K562 treated with DMSO at 1 percent for 48 hours (cell line): ENCODE results near the gene ATP6V1G2. TPM values are rescaled to one million over a fixed set of nuclear protein-coding genes. Genes with fewer than 3 reads are reported as not detected.

Experiments
- total RNA-seq: library from RNA; unstranded; fragments of 300-600 nt; gene quantifications from 2 replicates; pipeline ENCODE4 v1.2.3, GENCODE V29; 2022; ENCODE audit warnings: low replicate concordance; ENCODE audit errors: extremely low read depth

Gene ATP6V1G2
- total RNA-seq = not detected in 2 replicates

DNA sequence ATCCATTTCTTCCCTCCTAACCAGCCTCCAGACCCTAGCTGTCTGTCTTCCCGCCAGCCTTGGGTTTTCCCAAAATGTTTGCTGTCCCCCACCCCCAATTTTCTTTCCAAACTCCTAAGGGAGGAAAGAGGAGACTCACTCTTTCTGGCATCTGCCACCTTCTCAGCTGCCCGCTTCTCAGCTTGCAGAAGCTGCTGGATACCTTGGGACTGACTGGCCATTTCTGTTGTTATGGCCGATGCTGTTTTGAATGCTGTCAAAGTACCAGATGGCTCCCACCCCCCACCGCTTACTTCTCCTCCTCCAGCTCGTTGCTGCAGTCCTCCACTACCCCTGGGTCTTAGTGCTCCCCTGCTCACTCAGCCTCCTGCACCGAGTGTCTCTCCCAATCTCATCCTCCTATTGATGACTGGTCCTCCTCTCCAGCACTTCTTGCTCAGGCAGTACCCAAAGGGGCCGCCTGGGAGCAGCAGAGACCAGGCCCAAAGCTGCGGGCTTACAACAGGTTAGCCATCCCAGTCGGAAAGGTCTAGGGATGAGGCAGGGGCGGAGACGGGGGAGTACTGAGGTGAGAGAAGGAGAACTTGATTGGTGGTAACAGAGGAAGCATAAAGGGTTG is at the start of gene ATP6V1G2:
Gene ATP6V1G2 (minus strand): TSS at position 270 of the 619 bp plus-strand sequence. CDS start 49 bp downstream, at position 221.

DNA sequence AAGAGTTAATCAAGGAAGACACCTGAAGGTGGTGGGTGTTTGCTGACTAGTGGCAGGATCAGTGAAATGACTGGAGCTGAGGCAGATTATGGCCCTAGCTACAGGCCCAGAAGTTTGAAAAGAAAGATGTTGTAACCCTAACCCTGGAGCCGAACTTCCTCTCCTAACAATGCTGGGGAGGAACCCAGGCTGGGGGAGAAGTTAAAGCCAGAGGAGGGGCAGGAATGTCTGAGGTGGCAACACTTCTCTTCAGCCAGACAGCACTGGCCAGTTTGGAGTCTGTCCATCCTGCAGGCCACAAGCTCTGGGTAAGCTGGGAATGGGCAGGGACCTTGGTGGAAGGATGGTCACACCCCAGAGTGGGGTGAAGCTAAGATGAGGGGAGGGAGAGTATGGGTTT is 39.6 kb upstream of the ATP6V1G2 start, which contains the start of gene LST1:
Gene LST1 (plus strand): TSS at position 270 of the 400 bp plus-strand sequence. CDS start 1,023 bp downstream, outside the sequence.

DNA sequence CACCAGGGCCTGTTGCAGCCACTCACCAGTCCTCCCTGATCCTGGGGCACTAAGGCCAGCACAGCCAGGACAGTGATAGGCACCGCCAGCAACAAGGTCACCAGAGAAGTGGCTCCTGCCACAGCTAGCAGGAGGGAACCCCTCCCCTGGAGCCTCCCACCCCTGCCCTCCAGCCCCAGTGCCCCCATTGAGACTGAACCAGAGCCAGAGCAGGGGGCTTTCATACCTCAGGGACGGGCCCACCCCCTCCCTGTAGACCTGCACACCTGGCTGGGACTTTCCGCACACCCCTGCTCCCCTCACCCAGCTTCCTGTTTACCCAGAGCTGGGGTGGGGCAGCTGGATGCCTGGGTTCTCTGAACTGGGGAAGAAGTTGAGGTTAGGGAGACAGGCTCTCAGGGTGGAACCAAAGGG is 35.8 kb upstream of the ATP6V1G2 start, which contains the start of gene LTB:
Gene LTB (minus strand): TSS at position 195 of the 414 bp plus-strand sequence. CDS start 7 bp downstream, at position 188.

DNA sequence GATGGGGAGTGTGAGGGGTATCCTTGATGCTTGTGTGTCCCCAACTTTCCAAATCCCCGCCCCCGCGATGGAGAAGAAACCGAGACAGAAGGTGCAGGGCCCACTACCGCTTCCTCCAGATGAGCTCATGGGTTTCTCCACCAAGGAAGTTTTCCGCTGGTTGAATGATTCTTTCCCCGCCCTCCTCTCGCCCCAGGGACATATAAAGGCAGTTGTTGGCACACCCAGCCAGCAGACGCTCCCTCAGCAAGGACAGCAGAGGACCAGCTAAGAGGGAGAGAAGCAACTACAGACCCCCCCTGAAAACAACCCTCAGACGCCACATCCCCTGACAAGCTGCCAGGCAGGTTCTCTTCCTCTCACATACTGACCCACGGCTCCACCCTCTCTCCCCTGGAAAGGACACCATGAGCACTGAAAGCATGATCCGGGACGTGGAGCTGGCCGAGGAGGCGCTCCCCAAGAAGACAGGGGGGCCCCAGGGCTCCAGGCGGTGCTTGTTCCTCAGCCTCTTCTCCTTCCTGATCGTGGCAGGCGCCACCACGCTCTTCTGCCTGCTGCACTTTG is 29.0 kb upstream of the ATP6V1G2 start, which contains the start of gene TNF:
Gene TNF (plus strand): TSS at position 231 of the 567 bp plus-strand sequence. CDS start 177 bp downstream, at position 408.

DNA sequence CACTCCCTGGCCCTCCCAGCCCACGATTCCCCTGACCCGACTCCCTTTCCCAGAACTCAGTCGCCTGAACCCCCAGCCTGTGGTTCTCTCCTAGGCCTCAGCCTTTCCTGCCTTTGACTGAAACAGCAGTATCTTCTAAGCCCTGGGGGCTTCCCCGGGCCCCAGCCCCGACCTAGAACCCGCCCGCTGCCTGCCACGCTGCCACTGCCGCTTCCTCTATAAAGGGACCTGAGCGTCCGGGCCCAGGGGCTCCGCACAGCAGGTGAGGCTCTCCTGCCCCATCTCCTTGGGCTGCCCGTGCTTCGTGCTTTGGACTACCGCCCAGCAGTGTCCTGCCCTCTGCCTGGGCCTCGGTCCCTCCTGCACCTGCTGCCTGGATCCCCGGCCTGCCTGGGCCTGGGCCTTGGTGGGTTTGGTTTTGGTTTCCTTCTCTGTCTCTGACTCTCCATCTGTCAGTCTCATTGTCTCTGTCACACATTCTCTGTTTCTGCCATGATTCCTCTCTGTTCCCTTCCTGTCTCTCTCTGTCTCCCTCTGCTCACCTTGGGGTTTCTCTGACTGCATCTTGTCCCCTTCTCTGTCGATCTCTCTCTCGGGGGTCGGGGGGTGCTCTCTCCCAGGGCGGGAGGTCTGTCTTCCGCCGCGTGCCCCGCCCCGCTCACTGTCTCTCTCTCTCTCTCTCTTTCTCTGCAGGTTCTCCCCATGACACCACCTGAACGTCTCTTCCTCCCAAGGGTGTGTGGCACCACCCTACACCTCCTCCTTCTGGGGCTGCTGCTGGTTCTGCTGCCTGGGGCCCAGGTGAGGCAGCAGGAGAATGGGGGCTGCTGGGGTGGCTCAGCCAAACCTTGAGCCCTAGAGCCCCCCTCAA is 25.9 kb upstream of the ATP6V1G2 start, which contains the start of gene LTA:
Gene LTA (plus strand): TSS at position 249 of the 871 bp plus-strand sequence. CDS start 454 bp downstream, at position 703.

DNA sequence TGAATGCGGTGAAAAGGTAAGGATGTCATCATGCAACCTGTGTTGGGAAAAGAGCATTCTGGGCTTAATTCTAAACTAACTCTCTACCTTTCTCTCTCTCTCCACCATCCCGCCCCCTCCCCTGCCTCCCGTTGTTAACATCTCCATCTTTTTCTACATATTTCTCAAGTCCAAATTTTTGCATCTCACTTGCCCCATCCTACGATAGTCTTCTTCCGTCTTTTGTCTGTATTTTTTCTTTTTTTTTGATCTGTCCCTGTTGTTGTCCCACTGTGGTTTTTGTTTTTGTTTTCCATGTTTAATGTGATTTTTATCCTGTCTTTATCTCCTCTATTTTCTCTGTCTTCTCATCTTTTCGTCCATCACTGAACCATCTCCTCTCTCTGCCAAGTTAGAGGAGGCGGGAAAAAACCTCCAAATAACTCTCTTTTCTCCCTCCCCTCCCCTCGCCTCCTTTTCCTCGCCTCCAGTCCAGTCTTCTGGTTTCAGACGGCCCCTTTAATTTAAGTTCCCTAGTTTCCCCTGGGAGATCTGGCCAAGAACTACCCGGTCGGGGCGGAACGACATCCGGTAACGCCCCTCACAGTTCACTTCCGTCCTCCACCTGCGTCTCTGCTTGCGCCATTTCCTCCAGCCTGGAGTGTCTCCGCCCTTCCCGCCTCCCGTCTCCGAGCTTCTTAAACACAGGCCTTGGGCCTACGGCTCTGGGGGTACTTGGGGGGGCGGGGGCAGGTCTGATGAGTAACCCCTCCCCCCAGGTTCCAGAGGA is 734 bp upstream of the ATP6V1G2 start, which contains the start of gene NFKBIL1:
Gene NFKBIL1 (plus strand): TSS at position 651 of the 769 bp plus-strand sequence. CDS start 87 bp downstream, at position 738.

DNA sequence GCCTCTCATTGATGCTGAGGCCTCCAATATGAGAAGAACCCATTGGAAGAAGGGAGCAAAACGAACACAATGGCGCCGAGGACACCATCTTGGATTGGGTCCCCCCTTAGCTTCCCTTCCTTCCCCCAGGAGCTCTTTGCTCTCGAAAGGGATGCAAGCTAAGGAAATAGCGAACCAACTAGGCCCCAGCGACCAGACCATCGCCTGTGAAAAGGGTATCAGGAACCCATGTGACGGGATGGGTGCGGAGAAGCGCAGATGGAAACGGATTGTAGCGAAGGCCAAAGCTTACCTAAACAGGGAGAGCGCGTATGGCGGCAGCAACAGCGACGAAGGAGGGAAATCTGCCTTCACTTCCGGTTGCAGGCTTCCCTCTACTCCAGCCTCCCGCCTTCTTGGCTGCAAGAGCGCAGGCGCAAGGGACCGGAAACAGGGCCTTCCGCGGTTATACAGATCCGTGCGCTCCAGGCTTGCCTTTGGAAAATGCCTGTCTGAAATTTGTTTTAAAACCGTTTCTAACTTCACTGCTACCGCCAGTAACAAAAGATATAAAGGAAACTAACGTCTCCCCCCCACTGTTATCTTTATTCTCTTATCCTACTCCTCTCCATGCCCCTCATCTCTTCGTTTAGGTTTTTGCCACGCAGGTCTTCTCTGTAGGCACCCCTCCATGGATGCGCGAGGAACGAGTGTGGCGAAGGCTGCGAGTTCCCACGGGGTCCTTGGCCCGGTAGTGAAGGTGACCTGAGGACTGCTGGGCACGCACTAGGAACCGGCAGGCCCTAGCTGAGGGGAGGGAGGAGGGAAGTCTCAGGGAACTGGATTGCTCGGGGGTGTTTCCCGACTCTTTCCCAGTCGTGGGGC is 4.5 kb downstream of the ATP6V1G2 start, which contains the start of gene DDX39B:
Gene DDX39B (minus strand): TSS at position 346 of the 864 bp plus-strand sequence. CDS start 1,471 bp downstream, outside the sequence.

DNA sequence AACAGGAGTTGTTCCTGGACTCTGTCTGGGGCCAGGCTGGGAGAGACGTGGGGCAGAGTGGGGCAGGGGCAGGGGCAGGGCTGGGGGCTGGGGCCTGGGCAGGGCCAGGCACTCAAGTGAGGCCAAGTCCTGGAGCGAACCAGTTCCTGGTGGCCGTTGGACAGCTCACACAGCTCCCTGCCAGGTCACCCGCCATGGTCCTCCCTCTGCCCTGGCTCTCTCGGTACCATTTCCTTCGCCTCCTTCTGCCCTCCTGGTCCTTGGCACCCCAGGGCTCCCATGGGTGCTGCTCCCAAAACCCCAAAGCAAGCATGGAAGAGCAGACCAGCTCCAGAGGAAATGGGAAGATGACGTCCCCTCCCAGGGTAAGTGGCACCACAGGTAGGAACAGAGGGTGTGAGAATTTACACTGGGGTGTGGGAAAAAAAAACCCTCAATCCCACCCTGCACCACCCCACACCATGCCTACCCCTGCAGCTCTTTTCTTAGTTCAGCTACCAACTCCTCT is 17.5 kb downstream of the ATP6V1G2 start, which contains the start of gene MCCD1:
Gene MCCD1 (plus strand): TSS at position 142 of the 508 bp plus-strand sequence. CDS start 53 bp downstream, at position 195.

DNA sequence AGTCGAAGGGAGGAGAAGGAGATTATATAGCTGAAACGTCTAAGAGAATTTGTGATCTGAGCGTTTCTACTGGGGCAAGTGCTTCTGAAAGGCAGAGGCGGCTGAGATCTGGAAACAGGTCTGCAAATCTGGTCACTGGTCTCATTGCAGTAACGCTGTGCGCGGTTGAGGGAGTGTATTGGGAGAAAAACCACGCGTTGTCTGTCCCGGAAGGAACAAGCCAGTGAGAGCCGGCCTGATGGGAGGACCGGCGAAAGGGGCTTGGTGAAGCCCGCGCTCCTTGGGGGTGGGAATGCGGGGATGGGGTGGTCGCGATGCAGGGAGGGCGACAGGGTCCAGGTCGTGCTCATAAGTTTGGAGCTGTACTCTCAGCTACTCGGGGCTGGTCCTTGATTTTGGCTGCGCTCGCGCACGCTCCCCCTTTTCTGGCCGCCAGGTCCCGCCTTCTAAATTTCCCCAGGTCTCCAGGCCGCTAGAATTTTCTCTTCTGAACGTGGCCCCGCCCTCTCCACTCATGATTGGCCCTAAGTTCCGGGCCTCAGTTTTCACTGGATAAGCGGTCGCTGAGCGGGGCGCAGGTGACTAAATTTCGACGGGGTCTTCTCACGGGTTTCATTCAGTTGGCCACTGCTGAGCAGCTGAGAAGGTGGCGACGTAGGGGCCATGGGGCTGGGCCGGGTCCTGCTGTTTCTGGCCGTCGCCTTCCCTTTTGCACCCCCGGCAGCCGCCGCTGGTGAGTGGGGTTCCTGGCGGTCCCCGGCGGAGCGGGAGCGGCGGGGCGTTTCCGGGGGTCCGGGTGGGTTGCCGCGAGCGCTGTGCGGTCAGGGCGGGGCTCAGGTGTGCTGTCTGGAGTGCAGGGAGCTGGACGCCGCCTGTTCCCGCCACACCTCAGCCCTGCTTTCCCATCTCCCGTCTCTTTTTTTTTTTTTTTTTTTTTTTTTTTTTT is 48.6 kb downstream of the ATP6V1G2 start, which contains the start of gene MICB:
Gene MICB (plus strand): TSS at position 615 of the 946 bp plus-strand sequence. CDS start 49 bp downstream, at position 664.

Other genes with a start within 250 kb of the ATP6V1G2 start
- gene HLA-B, start 189.4 kb downstream of the ATP6V1G2 start, total RNA-seq = not detected in 2 replicates
- not detected in 2 replicates for gene MICA, start 143.0 kb downstream of the ATP6V1G2 start, total RNA-seq
- not detected in 2 replicates for gene MICB, start 48.5 kb downstream of the ATP6V1G2 start, total RNA-seq
- not detected in 2 replicates for gene MCCD1, start 17.6 kb downstream of the ATP6V1G2 start, total RNA-seq
- gene DDX39B, start 4.6 kb downstream of the ATP6V1G2 start, total RNA-seq = not detected in 2 replicates
- not detected in 2 replicates for gene NFKBIL1, start 1.0 kb upstream of the ATP6V1G2 start, total RNA-seq
- not detected in 2 replicates for gene LTA, start 25.7 kb upstream of the ATP6V1G2 start, total RNA-seq
- gene TNF, start 29.0 kb upstream of the ATP6V1G2 start, total RNA-seq = not detected in 2 replicates
- not detected in 2 replicates for gene LTB, start 35.8 kb upstream of the ATP6V1G2 start, total RNA-seq
- not detected in 2 replicates for gene LST1, start 39.7 kb upstream of the ATP6V1G2 start, total RNA-seq
- gene NCR3, start 46.4 kb upstream of the ATP6V1G2 start, total RNA-seq = not detected in 2 replicates
- not detected in 2 replicates for gene AIF1, start 68.6 kb upstream of the ATP6V1G2 start, total RNA-seq
- gene PRRC2A, start 74.1 kb upstream of the ATP6V1G2 start, total RNA-seq = 599 TPM in 1 of 2 replicates, not detected in the other
- gene BAG6, start 106.1 kb upstream of the ATP6V1G2 start, total RNA-seq = 212 TPM in 1 of 2 replicates, not detected in the other
- not detected in 2 replicates for gene APOM, start 109.3 kb upstream of the ATP6V1G2 start, total RNA-seq
- not detected in 2 replicates for gene C6orf47, start 114.2 kb upstream of the ATP6V1G2 start, total RNA-seq
- gene GPANK1, start 118.4 kb upstream of the ATP6V1G2 start, total RNA-seq = not detected in 2 replicates
- gene CSNK2B, start 119.5 kb upstream of the ATP6V1G2 start, total RNA-seq = 596 TPM in 1 of 2 replicates, not detected in the other
- not detected in 2 replicates for gene LY6G5B, start 123.4 kb upstream of the ATP6V1G2 start, total RNA-seq
- not detected in 2 replicates for gene LY6G5C, start 134.5 kb upstream of the ATP6V1G2 start, total RNA-seq
- not detected in 2 replicates for gene ABHD16A, start 156.7 kb upstream of the ATP6V1G2 start, total RNA-seq
- not detected in 2 replicates for gene LY6G6F, start 160.3 kb upstream of the ATP6V1G2 start, total RNA-seq
- not detected in 2 replicates for gene LY6G6D, start 168.7 kb upstream of the ATP6V1G2 start, total RNA-seq
- gene LY6G6C, start 175.1 kb upstream of the ATP6V1G2 start, total RNA-seq = not detected in 2 replicates
- not detected in 2 replicates for gene MPIG6B, start 176.8 kb upstream of the ATP6V1G2 start, total RNA-seq
- gene DDAH2, start 182.7 kb upstream of the ATP6V1G2 start, total RNA-seq = not detected in 2 replicates
- gene CLIC1, start 189.9 kb upstream of the ATP6V1G2 start, total RNA-seq = 1,281 TPM in 1 of 2 replicates, not detected in the other
- gene MSH5, start 193.4 kb upstream of the ATP6V1G2 start, total RNA-seq = not detected in 2 replicates
- not detected in 2 replicates for gene SAPCD1, start 216.0 kb upstream of the ATP6V1G2 start, total RNA-seq
- gene VWA7, start 230.7 kb upstream of the ATP6V1G2 start, total RNA-seq = not detected in 2 replicates
- 668 TPM in 1 of 2 replicates, not detected in the other for gene VARS1, start 249.1 kb upstream of the ATP6V1G2 start, total RNA-seq